Transverse colon (tissue), 4 donors: ENCODE measurements around the gene LRP8.

Experiments used
- EP300 ChIP-seq: sonication (generic); formaldehyde crosslinking; IDR thresholded peaks from one replicate; pipeline ENCODE4 v1.6.1; 2017; ENCODE audit warnings: antibody characterized with exemption, low read depth
- POLR2A ChIP-seq: fragments of 450-650 bp; IDR thresholded peaks from one replicate; pipeline ENCODE4 v1.6.1; 2016; ENCODE audit warnings: antibody characterized with exemption, mild to moderate bottlenecking, moderate library complexity
- POLR2AphosphoS5 ChIP-seq, 3 donors: sonication (generic); formaldehyde crosslinking; IDR thresholded peaks; one replicate each; pipeline ENCODE4 v1.6.1; 2016; ENCODE audit warnings: antibody characterized with exemption in 3 of 3
- TF ChIP-seq, protein P1 (sequence below), 5 experiments: fragments of 200-600 bp in 3 of 5; fragments of 450-650 bp in 2 of 5; sonication (generic) in 3 of 5; IDR thresholded peaks; 1 replicate in 2 of 5; 2 replicates in 3 of 5; pipeline ENCODE4 v1.5.1; 2016 to 2017; ENCODE audit warnings: antibody characterized with exemption in 5 of 5, inconsistent platforms in 3 of 5, mild to moderate bottlenecking in 2 of 5, moderate library complexity in 1 of 5

DNA sequence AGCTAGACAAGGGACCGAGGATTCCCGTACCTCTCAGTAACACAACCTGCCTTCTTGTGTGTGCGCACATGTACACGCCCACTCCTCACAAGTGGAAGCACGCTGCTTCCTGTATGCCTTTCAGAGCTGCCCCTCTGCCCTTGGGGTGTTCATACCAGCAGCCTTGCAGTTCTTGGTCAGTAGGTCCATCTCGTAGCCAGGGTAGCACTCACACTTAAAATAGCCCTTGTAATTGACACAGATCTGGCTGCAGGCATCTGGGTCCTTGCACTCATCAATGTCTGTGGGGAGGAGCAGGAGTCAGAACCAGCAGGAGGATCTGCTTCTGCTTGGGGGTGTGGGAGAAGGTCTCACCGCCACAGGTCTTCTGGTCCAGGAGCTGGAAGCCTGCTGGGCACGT lies 57.0 kb downstream of the LRP8 start:
- TF ChIP-seq POLR2A (no peak), EP300 (no peak), POLR2AphosphoS5 (IDR thresholded peaks at IDR 0.05) (no peak)
- TF ChIP-seq, protein P1, sequence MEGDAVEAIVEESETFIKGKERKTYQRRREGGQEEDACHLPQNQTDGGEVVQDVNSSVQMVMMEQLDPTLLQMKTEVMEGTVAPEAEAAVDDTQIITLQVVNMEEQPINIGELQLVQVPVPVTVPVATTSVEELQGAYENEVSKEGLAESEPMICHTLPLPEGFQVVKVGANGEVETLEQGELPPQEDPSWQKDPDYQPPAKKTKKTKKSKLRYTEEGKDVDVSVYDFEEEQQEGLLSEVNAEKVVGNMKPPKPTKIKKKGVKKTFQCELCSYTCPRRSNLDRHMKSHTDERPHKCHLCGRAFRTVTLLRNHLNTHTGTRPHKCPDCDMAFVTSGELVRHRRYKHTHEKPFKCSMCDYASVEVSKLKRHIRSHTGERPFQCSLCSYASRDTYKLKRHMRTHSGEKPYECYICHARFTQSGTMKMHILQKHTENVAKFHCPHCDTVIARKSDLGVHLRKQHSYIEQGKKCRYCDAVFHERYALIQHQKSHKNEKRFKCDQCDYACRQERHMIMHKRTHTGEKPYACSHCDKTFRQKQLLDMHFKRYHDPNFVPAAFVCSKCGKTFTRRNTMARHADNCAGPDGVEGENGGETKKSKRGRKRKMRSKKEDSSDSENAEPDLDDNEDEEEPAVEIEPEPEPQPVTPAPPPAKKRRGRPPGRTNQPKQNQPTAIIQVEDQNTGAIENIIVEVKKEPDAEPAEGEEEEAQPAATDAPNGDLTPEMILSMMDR (IDR thresholded peaks at IDR 0.05) = no peak
